Right lobe of liver (tissue), 4 donors: Measurements from ENCODE around the gene LBX2.

ENCODE experiments used
- CTCF ChIP-seq, 4 donors: fragments of 200-600 bp in 3 of 4; fragments of 450-650 bp in 1 of 4; IDR thresholded peaks; one replicate each; pipeline versions ENCODE4 v1.5.1 to v1.8.0; 2016 to 2022; ENCODE audit warnings: antibody characterized with exemption in 4 of 4, mild to moderate bottlenecking in 2 of 4
- POLR2A ChIP-seq: fragments of 450-650 bp; IDR thresholded peaks from one replicate; pipeline ENCODE4 v1.6.1; 2017; ENCODE audit warnings: antibody characterized with exemption, mild to moderate bottlenecking
- donor health status: DM: no; HTN: no; CAD: no.
- donor health status: DM: no; HTN: no; CAD: no.
- donor health status: DM: no; HTN: yes; CAD: no.

- TF ChIP-seq CTCF (IDR thresholded peaks at IDR 0.05) (peak in 3 of 4 donors; percentile 40 to 49 (median 41)), POLR2A (no peak)
Measured at GRCh38 chr2:74532222-74532621, 32.8 kb upstream of the LBX2 start.
